Breast epithelium (tissue), 4 donors: ENCODE data around the gene ZMIZ2. TPM values are rescaled to one million over a fixed set of nuclear protein-coding genes. Genes with fewer than 3 reads are reported as not detected.
A peak's percentile ranks its signal among the peaks of the same experiment; 100 is the strongest.

ENCODE experiments used
- DNase-seq, 2 donors: peaks; one replicate each; pipeline ENCODE4 v3.0.0-alpha.2; 2019; ENCODE audit warnings: low spot score in 2 of 2
- H3K27ac ChIP-seq, 2 donors: fragments of 200-600 bp; sonication (generic) in 1 of 2; one replicate each; pipeline ENCODE4 v1.5.1; 2016 to 2019; ENCODE audit warnings: mild to moderate bottlenecking in 1 of 2
- H3K27me3 ChIP-seq, 2 donors: fragments of 200-600 bp; sonication (generic) in 1 of 2; one replicate each; pipeline versions ENCODE4 v1.5.1 to v1.6.0; 2017 to 2019; ENCODE audit warnings: control low read depth in 1 of 2, mild to moderate bottlenecking in 1 of 2
- H3K36me3 ChIP-seq: fragments of 200-600 bp; one replicate; pipeline ENCODE4 v1.5.1; 2019
- H3K4me1 ChIP-seq, 2 donors: fragments of 200-600 bp; sonication (generic); one replicate each; pipeline ENCODE4 v1.5.1; 2016 to 2019; ENCODE audit warnings: control low read depth in 1 of 2
- H3K4me3 ChIP-seq, 3 donors: fragments of 200-600 bp; sonication (generic); 1 replicate in 2 of 3; 2 replicates in 1 of 3; pipeline ENCODE4 v1.5.1; 2016 to 2019; ENCODE audit warnings: mild to moderate bottlenecking in 3 of 3, moderate library complexity in 2 of 3
- H3K9me3 ChIP-seq, 2 donors: fragments of 200-600 bp; sonication (generic) in 1 of 2; one replicate each; pipeline ENCODE4 v1.5.1; 2016 to 2019; ENCODE audit warnings: control low read depth in 1 of 2
- POLR2A ChIP-seq: fragments of 450-650 bp; IDR thresholded peaks from one replicate; pipeline ENCODE4 v1.6.1; 2016; ENCODE audit warnings: antibody characterized with exemption, mild to moderate bottlenecking, moderate library complexity
- POLR2AphosphoS5 ChIP-seq, 3 donors: sonication (generic); formaldehyde crosslinking; IDR thresholded peaks; one replicate each; pipeline ENCODE4 v1.6.1; 2017; ENCODE audit warnings: antibody characterized with exemption in 3 of 3
- intact Hi-C: fragments of 100-400 bp; cut with DNase I; formaldehyde crosslinking; loops from one replicate; pipeline ENCODE4 v1.15.1; 2023; ENCODE audit warnings: low total_unique reads
- total RNA-seq, 3 donors: library from RNA; depleted of rRNA; stranded (reverse); fragments of >200 nt; gene quantifications; one replicate each; pipeline ENCODE4 v1.1.0, GENCODE V29; 2016
- TF ChIP-seq, protein P1 (sequence below), 3 donors: fragments of 450-650 bp; IDR thresholded peaks; one replicate each; pipeline ENCODE4 v1.5.1; 2016 to 2017; ENCODE audit warnings: antibody characterized with exemption in 3 of 3, mild to moderate bottlenecking in 3 of 3, moderate library complexity in 3 of 3

The ZMIZ2 gene
- total RNA-seq, 3 donors from 2014 or later = 12.5 to 30.1 (median 23.6) TPM

DNA sequence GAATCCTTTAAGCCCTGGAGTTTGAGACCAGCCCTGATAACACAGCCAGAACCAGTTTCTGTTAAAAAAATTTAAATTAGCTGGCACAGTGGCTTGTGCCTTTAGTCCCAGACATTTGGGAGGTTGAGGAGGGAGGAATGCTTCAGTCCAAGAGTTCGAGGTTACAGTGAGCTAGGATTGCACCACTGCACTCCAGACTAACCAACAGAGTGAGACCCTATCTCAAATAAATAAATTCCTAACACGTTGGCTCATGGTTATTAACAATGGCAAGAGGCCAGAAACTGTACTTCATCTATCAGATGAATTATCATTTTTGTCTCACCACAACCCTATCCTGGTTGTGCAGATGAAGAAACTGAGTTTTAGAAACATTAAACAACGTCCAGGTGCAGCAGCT lies 45.7 kb downstream of the ZMIZ2 start:
- H3K4me3 ChIP-seq = no peak overlapping the region
- no peak for DNase-seq
- no peaks in the 10 kb centered on the region for H3K27me3 ChIP-seq
- H3K4me1 ChIP-seq = peaks cover 0 to 5% of the 10 kb centered on the region in 2 donors
- no peak for TF ChIP-seq POLR2A
- no peak for TF ChIP-seq POLR2AphosphoS5 (IDR thresholded peaks at IDR 0.05)
- TF ChIP-seq, protein P1, sequence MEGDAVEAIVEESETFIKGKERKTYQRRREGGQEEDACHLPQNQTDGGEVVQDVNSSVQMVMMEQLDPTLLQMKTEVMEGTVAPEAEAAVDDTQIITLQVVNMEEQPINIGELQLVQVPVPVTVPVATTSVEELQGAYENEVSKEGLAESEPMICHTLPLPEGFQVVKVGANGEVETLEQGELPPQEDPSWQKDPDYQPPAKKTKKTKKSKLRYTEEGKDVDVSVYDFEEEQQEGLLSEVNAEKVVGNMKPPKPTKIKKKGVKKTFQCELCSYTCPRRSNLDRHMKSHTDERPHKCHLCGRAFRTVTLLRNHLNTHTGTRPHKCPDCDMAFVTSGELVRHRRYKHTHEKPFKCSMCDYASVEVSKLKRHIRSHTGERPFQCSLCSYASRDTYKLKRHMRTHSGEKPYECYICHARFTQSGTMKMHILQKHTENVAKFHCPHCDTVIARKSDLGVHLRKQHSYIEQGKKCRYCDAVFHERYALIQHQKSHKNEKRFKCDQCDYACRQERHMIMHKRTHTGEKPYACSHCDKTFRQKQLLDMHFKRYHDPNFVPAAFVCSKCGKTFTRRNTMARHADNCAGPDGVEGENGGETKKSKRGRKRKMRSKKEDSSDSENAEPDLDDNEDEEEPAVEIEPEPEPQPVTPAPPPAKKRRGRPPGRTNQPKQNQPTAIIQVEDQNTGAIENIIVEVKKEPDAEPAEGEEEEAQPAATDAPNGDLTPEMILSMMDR (IDR thresholded peaks at IDR 0.05) = no peak
- no peak overlapping the region for H3K27ac ChIP-seq
- H3K9me3 ChIP-seq = no peaks in the 10 kb centered on the region
- H3K36me3 ChIP-seq = no peaks in the 10 kb centered on the region
- intact Hi-C loops = no loop called here

DNA sequence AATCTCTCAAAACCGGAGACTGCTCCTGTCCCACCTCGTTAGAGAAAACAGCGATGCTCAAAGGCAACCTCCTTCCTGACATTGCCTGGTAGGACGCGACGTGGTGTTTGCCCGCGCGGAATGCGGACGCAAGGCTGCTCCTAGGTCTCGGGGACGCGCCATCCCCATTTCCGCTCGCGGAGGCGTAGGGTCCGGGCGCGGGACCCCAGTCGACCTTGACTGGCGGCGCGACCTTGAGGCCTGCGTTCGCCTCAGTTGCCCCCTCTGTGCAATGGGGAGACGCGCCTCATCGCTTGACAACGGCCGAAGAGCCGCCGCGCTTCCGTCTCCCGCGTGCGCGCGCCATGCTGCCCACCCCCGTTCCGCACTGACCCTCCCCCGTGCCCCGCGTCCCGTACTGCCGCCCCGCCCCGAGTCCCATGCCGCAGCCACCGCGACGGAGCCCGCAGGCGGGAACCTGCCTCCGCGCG lies 47.4 kb downstream of the ZMIZ2 start:
- intact Hi-C loops = no loop called here

DNA sequence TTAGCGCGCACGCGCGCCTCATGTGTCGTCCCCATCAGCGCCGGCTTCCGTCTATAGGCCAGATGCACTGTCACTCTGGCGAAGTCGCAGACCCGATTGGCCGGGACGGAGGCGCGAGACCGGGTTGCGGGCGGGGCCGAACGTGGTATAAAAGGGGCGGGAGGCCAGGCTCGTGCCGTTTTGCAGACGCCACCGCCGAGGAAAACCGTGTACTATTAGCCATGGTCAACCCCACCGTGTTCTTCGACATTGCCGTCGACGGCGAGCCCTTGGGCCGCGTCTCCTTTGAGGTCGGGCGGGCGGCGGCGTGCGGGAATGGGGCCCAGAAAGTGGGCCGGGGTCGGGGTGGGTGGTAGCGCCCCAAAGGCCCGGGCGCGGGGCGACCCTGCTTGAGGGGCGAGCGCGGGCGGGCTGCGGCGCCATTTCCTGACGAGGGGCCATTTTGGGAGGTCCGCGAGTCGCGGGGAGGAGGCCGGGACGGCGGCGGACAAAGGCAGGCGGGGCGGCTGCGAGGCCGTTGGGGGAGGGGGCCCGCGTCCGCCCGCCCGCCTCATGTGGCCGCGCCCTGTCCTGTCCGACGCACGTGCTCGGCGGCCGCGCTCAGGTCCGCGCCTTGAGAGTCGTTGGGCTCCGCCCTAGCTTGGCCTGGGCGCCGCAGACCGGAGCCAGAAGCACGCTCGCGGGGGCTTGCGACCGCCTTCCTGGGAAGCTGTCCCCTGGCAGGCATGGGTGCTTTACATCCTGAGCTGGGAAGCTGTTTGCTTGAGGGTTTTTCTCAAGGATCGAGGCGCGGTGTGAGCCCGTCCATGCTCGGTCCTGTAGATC lies 48.1 kb downstream of the ZMIZ2 start, which contains the start of gene PPIA:
Gene PPIA (plus strand): TSS at position 178 of the 825 bp plus-strand sequence. CDS start 44 bp downstream, at position 222.
- TF ChIP-seq POLR2A (peak; percentile 86), POLR2AphosphoS5 (IDR thresholded peaks at IDR 0.05) (peak; percentile 72 to 91 (median 86))
- TF ChIP-seq, protein P1 (IDR thresholded peaks at IDR 0.05) = no peak
- peak within 1 kb of the TSS; percentile 57 to 83 (median 66) for H3K4me3 ChIP-seq
- peak within 1 kb of the TSS; percentile 98 for H3K27ac ChIP-seq
- no peaks in the 10 kb centered on the region for H3K27me3 ChIP-seq
- DNase-seq = peak; percentile 98 to 99
- peaks cover 3 to 8% of the 10 kb centered on the region in 2 donors for H3K4me1 ChIP-seq
- no peaks in the 10 kb centered on the region for H3K9me3 ChIP-seq
- no peaks in the 10 kb centered on the region for H3K36me3 ChIP-seq
- intact Hi-C loops = no loop called here

More for the DNA sequence above, 47.4 kb downstream of the ZMIZ2 start:
- DNase-seq = peak; percentile 49 to 57
- H3K4me1 ChIP-seq = peaks cover 3 to 8% of the 10 kb centered on the region in 2 donors
- TF ChIP-seq POLR2A (no peak), POLR2AphosphoS5 (IDR thresholded peaks at IDR 0.05) (no peak)
- TF ChIP-seq, protein P1 (IDR thresholded peaks at IDR 0.05) = no peak
- H3K36me3 ChIP-seq = no peaks in the 10 kb centered on the region
- no peaks in the 10 kb centered on the region for H3K27me3 ChIP-seq
- H3K27ac ChIP-seq = peak overlapping the region; percentile 98
- no peaks in the 10 kb centered on the region for H3K9me3 ChIP-seq
- H3K4me3 ChIP-seq = peak overlapping the region; percentile 57 to 83 (median 66)

DNA sequence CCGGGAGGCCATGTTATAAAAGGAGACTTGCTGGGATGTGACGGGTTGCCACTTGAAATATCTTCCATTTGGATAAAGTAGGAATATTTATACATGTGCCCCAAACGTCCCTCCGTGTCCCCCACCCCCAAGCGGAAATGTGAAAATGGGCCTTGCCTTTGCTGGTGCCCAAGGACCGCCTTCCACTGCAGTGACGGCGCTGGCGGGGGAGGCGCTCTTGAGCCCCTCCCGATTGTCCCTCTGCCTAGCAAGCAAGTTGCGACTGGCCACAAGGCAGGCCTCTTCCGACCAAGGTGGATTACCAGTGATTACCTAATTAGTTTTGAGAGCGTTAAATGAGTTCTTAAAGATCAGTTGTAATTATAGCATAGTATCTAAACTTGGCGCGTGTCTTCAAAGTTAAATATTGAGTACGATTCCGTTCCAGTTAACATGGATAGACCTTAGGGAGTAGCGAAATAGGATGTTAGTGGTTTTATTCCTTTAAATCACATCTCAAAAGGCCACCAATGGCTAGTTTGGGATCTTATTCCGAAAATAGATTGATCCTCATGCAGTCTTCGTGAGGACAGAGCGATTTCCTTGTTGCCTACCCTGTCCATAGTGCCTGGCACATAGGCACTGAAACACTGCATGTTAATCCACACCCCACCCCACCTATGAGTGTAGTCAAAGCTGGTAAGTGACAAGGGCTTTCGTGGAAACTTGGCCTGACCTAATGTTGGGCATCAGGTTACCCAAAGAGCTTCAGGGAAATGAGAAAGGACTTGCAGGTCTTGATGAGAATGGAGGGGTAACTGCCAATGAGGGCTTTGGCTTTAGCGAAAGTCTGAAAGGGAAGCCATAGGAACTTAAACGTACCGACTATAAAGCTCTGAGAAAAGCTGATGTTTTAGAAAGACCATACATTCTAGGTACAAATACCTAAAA lies 48.9 kb downstream of the ZMIZ2 start:
- no peaks in the 10 kb centered on the region for H3K36me3 ChIP-seq
- TF ChIP-seq, protein P1 (IDR thresholded peaks at IDR 0.05) = peak in 2 of 3 donors; percentile 24 to 42
- TF ChIP-seq POLR2A (no peak), POLR2AphosphoS5 (IDR thresholded peaks at IDR 0.05) (peak; percentile 24 to 75 (median 55))
- intact Hi-C loops = no loop called here
- H3K9me3 ChIP-seq = no peaks in the 10 kb centered on the region
- peak overlapping the region; percentile 57 to 83 (median 66) for H3K4me3 ChIP-seq
- peaks cover 3 to 8% of the 10 kb centered on the region in 2 donors for H3K4me1 ChIP-seq
- DNase-seq = peak; percentile 89 to 94
- H3K27ac ChIP-seq = peak overlapping the region; percentile 98
- no peaks in the 10 kb centered on the region for H3K27me3 ChIP-seq
